Thyroid gland (tissue), 4 donors: ENCODE results near the gene CLMN. TPM values are rescaled to one million over a fixed set of nuclear protein-coding genes. Genes with fewer than 3 reads are reported as not detected.

ENCODE experiments used
- DNase-seq, 2 donors: peaks; one replicate each; pipeline ENCODE4 v3.0.0-alpha.2; 2019
- H3K27ac ChIP-seq, 3 donors: fragments of 200-600 bp; sonication (generic); 1 replicate in 2 of 3; 2 replicates in 1 of 3; pipeline ENCODE4 v1.5.1; 2016 to 2019; ENCODE audit warnings: mild to moderate bottlenecking in 1 of 3, moderate library complexity in 1 of 3
- H3K27me3 ChIP-seq: fragments of 200-600 bp; sonication (generic); one replicate; pipeline ENCODE4 v1.5.1; 2019
- H3K36me3 ChIP-seq, 2 donors: fragments of 200-600 bp; sonication (generic); one replicate each; pipeline ENCODE4 v1.5.1; 2016 to 2019
- H3K4me1 ChIP-seq, 2 donors: fragments of 200-600 bp; sonication (generic); one replicate each; pipeline ENCODE4 v1.5.1; 2017 to 2019
- H3K4me3 ChIP-seq, 3 donors: fragments of 200-600 bp; sonication (generic); replicated peaks in 1 of 3; 1 replicate in 2 of 3; 2 replicates in 1 of 3; pipeline ENCODE4 v1.5.1; 2016; ENCODE audit warnings: mild to moderate bottlenecking in 1 of 3
- H3K9me3 ChIP-seq: fragments of 200-600 bp; sonication (generic); one replicate; pipeline ENCODE4 v1.5.1; 2017
- POLR2A ChIP-seq, 2 donors: fragments of 450-650 bp; IDR thresholded peaks; one replicate each; pipeline ENCODE4 v1.6.1; 2017; ENCODE audit warnings: antibody characterized with exemption in 2 of 2, mild to moderate bottlenecking in 2 of 2, moderate library complexity in 1 of 2
- WGBS, 2 donors: methylation state at CpG; one replicate each; pipeline ENCODE4 v1.1.5; 2017; 5-methylcytosine and 5-hydroxymethylcytosine counted together
- intact Hi-C: fragments of 100-400 bp; cut with DNase I; formaldehyde crosslinking; loops from one replicate; pipeline ENCODE4 v1.15.1; 2023
- total RNA-seq, 4 donors: library from RNA; depleted of rRNA; stranded (reverse); fragments of >200 nt; gene quantifications; one replicate each; pipeline ENCODE4 v1.2.3, GENCODE V29; 2016
- TF ChIP-seq, protein P1 (sequence below), 6 experiments: fragments of 200-600 bp in 3 of 6; fragments of 450-650 bp in 3 of 6; sonication (generic) in 3 of 6; IDR thresholded peaks; one replicate each; pipeline ENCODE4 v1.5.1; 2016 to 2019; ENCODE audit warnings: antibody characterized with exemption in 6 of 6, mild to moderate bottlenecking in 2 of 6, inconsistent platforms in 1 of 6, moderate library complexity in 1 of 6

Gene CLMN
- total RNA-seq, 4 donors from 2014 or later: 15.3 to 29.9 (median 17.8) TPM

- 79 to 91% methylated on average over 4 of the region's 4 CpGs for WGBS, 2 donors
- peaks cover 29 to 36% of the 10 kb centered on the region in 2 donors for H3K4me1 ChIP-seq
- TF ChIP-seq, protein P1, sequence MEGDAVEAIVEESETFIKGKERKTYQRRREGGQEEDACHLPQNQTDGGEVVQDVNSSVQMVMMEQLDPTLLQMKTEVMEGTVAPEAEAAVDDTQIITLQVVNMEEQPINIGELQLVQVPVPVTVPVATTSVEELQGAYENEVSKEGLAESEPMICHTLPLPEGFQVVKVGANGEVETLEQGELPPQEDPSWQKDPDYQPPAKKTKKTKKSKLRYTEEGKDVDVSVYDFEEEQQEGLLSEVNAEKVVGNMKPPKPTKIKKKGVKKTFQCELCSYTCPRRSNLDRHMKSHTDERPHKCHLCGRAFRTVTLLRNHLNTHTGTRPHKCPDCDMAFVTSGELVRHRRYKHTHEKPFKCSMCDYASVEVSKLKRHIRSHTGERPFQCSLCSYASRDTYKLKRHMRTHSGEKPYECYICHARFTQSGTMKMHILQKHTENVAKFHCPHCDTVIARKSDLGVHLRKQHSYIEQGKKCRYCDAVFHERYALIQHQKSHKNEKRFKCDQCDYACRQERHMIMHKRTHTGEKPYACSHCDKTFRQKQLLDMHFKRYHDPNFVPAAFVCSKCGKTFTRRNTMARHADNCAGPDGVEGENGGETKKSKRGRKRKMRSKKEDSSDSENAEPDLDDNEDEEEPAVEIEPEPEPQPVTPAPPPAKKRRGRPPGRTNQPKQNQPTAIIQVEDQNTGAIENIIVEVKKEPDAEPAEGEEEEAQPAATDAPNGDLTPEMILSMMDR (IDR thresholded peaks at IDR 0.05): no peak
- no peak for TF ChIP-seq POLR2A (IDR thresholded peaks at IDR 0.05)
These were observed 13.8 kb downstream of the CLMN start for GRCh38 chr14:95305940-95306339.

DNA sequence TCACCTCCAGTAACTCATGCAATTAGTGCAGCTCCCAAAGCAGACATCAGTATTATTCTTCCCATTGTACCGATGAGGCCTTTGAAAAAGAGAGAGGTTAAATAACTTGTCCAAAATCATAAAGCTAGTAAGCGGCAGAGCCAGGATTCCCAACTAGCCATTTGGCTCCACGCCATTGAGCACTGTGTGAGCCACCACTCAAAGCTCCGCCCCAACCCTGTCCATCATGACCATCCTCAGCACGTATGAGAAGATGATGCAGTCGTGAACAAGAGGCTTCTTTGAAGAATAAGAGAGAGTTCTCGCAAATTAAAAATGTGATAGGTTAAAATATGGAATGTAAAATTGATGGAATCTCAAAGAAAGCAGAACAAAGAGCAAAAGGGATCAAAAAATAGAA, 14.6 kb downstream of the CLMN start:
- intact Hi-C loops: no loop called here
- TF ChIP-seq, protein P1 (IDR thresholded peaks at IDR 0.05): no peak
- TF ChIP-seq POLR2A (IDR thresholded peaks at IDR 0.05): no peak
- no peak overlapping the region for H3K4me3 ChIP-seq
- no peaks in the 10 kb centered on the region for H3K27me3 ChIP-seq
- WGBS, 2 donors: 87 to 93% methylated on average over 7 of the region's 7 CpGs
- peaks cover 37 to 44% of the 10 kb centered on the region in 2 donors for H3K4me1 ChIP-seq
- no peaks in the 10 kb centered on the region for H3K9me3 ChIP-seq
- no peak overlapping the region for H3K27ac ChIP-seq
- DNase-seq: no peak
- H3K36me3 ChIP-seq: no peaks in the 10 kb centered on the region

More at GRCh38 chr14:95305940-95306339, 13.8 kb downstream of the CLMN start:
- Histone ChIP-seq H3K27ac (no peak overlapping the region), H3K36me3 (no peaks in the 10 kb centered on the region), H3K4me3 (no peak overlapping the region), H3K9me3 (no peaks in the 10 kb centered on the region), H3K27me3 (no peaks in the 10 kb centered on the region)
- no peak for DNase-seq
- intact Hi-C loops: no loop called here

DNA sequence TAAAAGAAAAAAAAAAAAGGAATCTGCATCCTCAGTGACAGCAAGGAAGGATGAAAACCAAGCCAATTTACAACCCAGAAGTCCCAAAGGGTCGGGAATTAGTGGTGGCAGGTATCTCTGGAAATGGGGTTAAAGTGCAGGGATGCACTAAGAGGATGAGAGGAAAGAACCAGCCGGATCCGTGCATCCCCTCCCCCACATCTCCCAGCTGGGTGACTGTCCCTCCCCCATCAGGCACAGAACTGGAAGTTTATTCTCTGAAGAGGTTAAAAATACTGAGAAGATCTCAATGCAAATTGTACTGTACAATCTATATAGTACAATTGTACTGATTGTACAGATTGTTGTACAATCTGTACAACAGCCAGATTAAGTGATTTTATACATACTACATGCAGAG, 15.4 kb downstream of the CLMN start:
- peaks cover 38 to 49% of the 10 kb centered on the region in 2 donors for H3K4me1 ChIP-seq
- DNase-seq: no peak
- WGBS, 2 donors: 55 to 75% methylated on average over 3 of the region's 3 CpGs
- no peaks in the 10 kb centered on the region for H3K27me3 ChIP-seq
- no peaks in the 10 kb centered on the region for H3K9me3 ChIP-seq
- H3K27ac ChIP-seq: no peak overlapping the region
- TF ChIP-seq POLR2A (IDR thresholded peaks at IDR 0.05): no peak
- TF ChIP-seq, protein P1 (IDR thresholded peaks at IDR 0.05): no peak
- intact Hi-C loops: no loop called here
- no peaks in the 10 kb centered on the region for H3K36me3 ChIP-seq
- no peak overlapping the region for H3K4me3 ChIP-seq

DNA sequence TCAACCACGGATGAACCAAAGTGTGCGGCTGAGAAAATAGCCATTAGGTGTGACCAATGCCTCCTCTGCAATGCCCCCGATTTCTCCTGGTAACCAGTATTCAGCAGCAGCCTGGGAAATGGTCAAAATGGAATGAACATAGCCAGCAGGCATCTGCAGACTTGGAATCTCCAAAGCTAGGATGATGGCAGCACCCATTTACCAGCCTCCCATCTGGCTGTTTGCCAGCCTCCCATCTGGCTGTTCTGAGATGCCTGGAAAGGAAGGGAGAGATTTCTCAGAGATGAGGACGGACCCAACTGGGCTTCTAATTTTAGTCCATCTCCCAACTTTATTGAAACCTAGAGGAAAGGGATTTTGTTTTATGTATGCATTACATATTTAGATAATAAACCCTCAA, 16.2 kb downstream of the CLMN start:
- intact Hi-C loops: no loop called here
- H3K4me1 ChIP-seq: peaks cover 33 to 44% of the 10 kb centered on the region in 2 donors
- H3K36me3 ChIP-seq: no peaks in the 10 kb centered on the region
- DNase-seq: no peak
- TF ChIP-seq, protein P1 (IDR thresholded peaks at IDR 0.05): no peak
- no peak for TF ChIP-seq POLR2A (IDR thresholded peaks at IDR 0.05)
- H3K4me3 ChIP-seq: no peak overlapping the region
- H3K27me3 ChIP-seq: no peaks in the 10 kb centered on the region
- 73 to 77% methylated on average over 4 of the region's 4 CpGs for WGBS, 2 donors
- peak overlapping the region in 1 of 3 donors; percentile 3 for H3K27ac ChIP-seq
- no peaks in the 10 kb centered on the region for H3K9me3 ChIP-seq

GRCh38 chr14:95302667-95303506, 16.8 kb downstream of the CLMN start:
- DNase-seq: no peak
- 58 to 73% methylated on average over 10 of the region's 10 CpGs for WGBS, 2 donors
- H3K4me3 ChIP-seq: no peak overlapping the region
- TF ChIP-seq, protein P1 (IDR thresholded peaks at IDR 0.05): no peak
- TF ChIP-seq POLR2A (IDR thresholded peaks at IDR 0.05): no peak
- H3K27ac ChIP-seq: peak overlapping the region in 1 of 3 donors; percentile 3
- no peaks in the 10 kb centered on the region for H3K9me3 ChIP-seq
- no peaks in the 10 kb centered on the region for H3K36me3 ChIP-seq
- peaks cover 26 to 37% of the 10 kb centered on the region in 2 donors for H3K4me1 ChIP-seq
- H3K27me3 ChIP-seq: no peaks in the 10 kb centered on the region
- intact Hi-C loops: no loop called here
